ENCODE results near the gene RYR3.

Gene RYR3

GRCh38 chr15:33473005-33473404 lies 162.2 kb downstream of the RYR3 start:
- H3K9me3 ChIP-seq (replicated peaks; ENCODE audit: insufficient read depth, low read length): no peaks in the 10 kb centered on the region
- no peaks in the 10 kb centered on the region for H3F3A ChIP-seq (ENCODE audit: insufficient read depth, low read length)
- no peak overlapping the region for H3K27ac ChIP-seq (ENCODE audit: low read length)
- DNase-seq: no peak
- 0 out of 2 replicates have a peak, but pooled peaks cover 2% of the 10 kb centered on the region for H3K4me1 ChIP-seq (ENCODE audit: low read length)
- H3K4me2 ChIP-seq (ENCODE audit: low read depth, low read length): no peak overlapping the region
- no peaks in the 10 kb centered on the region for H4K20me1 ChIP-seq (ENCODE audit: insufficient read depth, low read length)
- no peak for TF ChIP-seq EZH2phosphoT487 (IDR thresholded peaks at IDR 0.05; ENCODE audit: low read length)
- no peak for TF ChIP-seq EZH2 (optimal IDR thresholded peaks at IDR 0.05; ENCODE audit: low read depth, low read length)
- TF ChIP-seq CTCF (IDR thresholded peaks at IDR 0.05; ENCODE audit: low read length): no peak
- H2AFZ ChIP-seq (ENCODE audit: low read length): no peak overlapping the region
- H3K27me3 ChIP-seq (replicated peaks; ENCODE audit: insufficient read depth, low read length): no peaks in the 10 kb centered on the region
- no peaks in the 10 kb centered on the region for H3K79me2 ChIP-seq (ENCODE audit: low read length)
- no peaks in the 10 kb centered on the region for H3K9me2 ChIP-seq (replicated peaks; ENCODE audit: insufficient read depth, low read length)
- no peaks in the 10 kb centered on the region for H3K36me3 ChIP-seq (replicated peaks; ENCODE audit: insufficient read depth, low read length)
- H3K9ac ChIP-seq (ENCODE audit: low read length): no peak overlapping the region
- H3K4me3 ChIP-seq (ENCODE audit: low read length): no peak overlapping the region

- Histone ChIP-seq H3K4me3 (ENCODE audit: low read length) (no peak overlapping the region), H3K27ac (ENCODE audit: low read length) (no peak overlapping the region), H4K20me1 (ENCODE audit: insufficient read depth, low read length) (no peaks in the 10 kb centered on the region), H3K9ac (ENCODE audit: low read length) (no peak overlapping the region), H3K36me3 (replicated peaks; ENCODE audit: insufficient read depth, low read length) (no peaks in the 10 kb centered on the region), H3K4me2 (ENCODE audit: low read depth, low read length) (no peak overlapping the region), H3K9me3 (replicated peaks; ENCODE audit: insufficient read depth, low read length) (no peaks in the 10 kb centered on the region), H3K4me1 (ENCODE audit: low read length) (no peaks in the 10 kb centered on the region), H3K27me3 (replicated peaks; ENCODE audit: insufficient read depth, low read length) (no peaks in the 10 kb centered on the region), H3F3A (ENCODE audit: insufficient read depth, low read length) (no peaks in the 10 kb centered on the region), H2AFZ (ENCODE audit: low read length) (no peak overlapping the region), H3K9me2 (replicated peaks; ENCODE audit: insufficient read depth, low read length) (no peaks in the 10 kb centered on the region), H3K79me2 (ENCODE audit: low read length) (no peaks in the 10 kb centered on the region)
- TF ChIP-seq EZH2phosphoT487 (IDR thresholded peaks at IDR 0.05; ENCODE audit: low read length): no peak
- no peak for DNase-seq
Measured at GRCh38 chr15:33473714-33474113, 162.9 kb downstream of the RYR3 start.

GRCh38 chr15:33476076-33476475 lies 165.3 kb downstream of the RYR3 start:
- Histone ChIP-seq H3K4me1 (ENCODE audit: low read length) (no peaks in the 10 kb centered on the region), H3K9me2 (replicated peaks; ENCODE audit: insufficient read depth, low read length) (no peaks in the 10 kb centered on the region), H3K79me2 (ENCODE audit: low read length) (no peaks in the 10 kb centered on the region), H3F3A (ENCODE audit: insufficient read depth, low read length) (no peaks in the 10 kb centered on the region), H4K20me1 (ENCODE audit: insufficient read depth, low read length) (no peaks in the 10 kb centered on the region), H3K4me3 (ENCODE audit: low read length) (no peak overlapping the region), H3K27me3 (replicated peaks; ENCODE audit: insufficient read depth, low read length) (no peaks in the 10 kb centered on the region), H3K36me3 (replicated peaks; ENCODE audit: insufficient read depth, low read length) (no peaks in the 10 kb centered on the region), H2AFZ (ENCODE audit: low read length) (no peak overlapping the region), H3K9ac (ENCODE audit: low read length) (no peak overlapping the region), H3K9me3 (replicated peaks; ENCODE audit: insufficient read depth, low read length) (no peaks in the 10 kb centered on the region), H3K4me2 (ENCODE audit: low read depth, low read length) (no peak overlapping the region), H3K27ac (ENCODE audit: low read length) (no peak overlapping the region)
- TF ChIP-seq EZH2phosphoT487 (IDR thresholded peaks at IDR 0.05; ENCODE audit: low read length) (no peak), EZH2 (optimal IDR thresholded peaks at IDR 0.05; ENCODE audit: low read depth, low read length) (no peak)
- no peak for DNase-seq

- no peaks in the 10 kb centered on the region for H3K79me2 ChIP-seq (ENCODE audit: low read length)
- no peak overlapping the region for H2AFZ ChIP-seq (ENCODE audit: low read length)
- H3K27ac ChIP-seq (ENCODE audit: low read length): no peak overlapping the region
- H3K4me1 ChIP-seq (ENCODE audit: low read length): no peaks in the 10 kb centered on the region
- no peaks in the 10 kb centered on the region for H3K36me3 ChIP-seq (replicated peaks; ENCODE audit: insufficient read depth, low read length)
- TF ChIP-seq EZH2 (optimal IDR thresholded peaks at IDR 0.05; ENCODE audit: low read depth, low read length) (no peak), CTCF (IDR thresholded peaks at IDR 0.05; ENCODE audit: low read length) (no peak), EZH2phosphoT487 (IDR thresholded peaks at IDR 0.05; ENCODE audit: low read length) (no peak)
- no peaks in the 10 kb centered on the region for H3K27me3 ChIP-seq (replicated peaks; ENCODE audit: insufficient read depth, low read length)
- no peaks in the 10 kb centered on the region for H4K20me1 ChIP-seq (ENCODE audit: insufficient read depth, low read length)
- H3F3A ChIP-seq (ENCODE audit: insufficient read depth, low read length): no peaks in the 10 kb centered on the region
- no peak overlapping the region for H3K9ac ChIP-seq (ENCODE audit: low read length)
- H3K4me3 ChIP-seq (ENCODE audit: low read length): no peak overlapping the region
- no peaks in the 10 kb centered on the region for H3K9me2 ChIP-seq (replicated peaks; ENCODE audit: insufficient read depth, low read length)
- no peaks in the 10 kb centered on the region for H3K9me3 ChIP-seq (replicated peaks; ENCODE audit: insufficient read depth, low read length)
- no peak for DNase-seq
- no peak overlapping the region for H3K4me2 ChIP-seq (ENCODE audit: low read depth, low read length)
Measured at GRCh38 chr15:33476908-33477307, 166.1 kb downstream of the RYR3 start.
